GM19351 (cell line): ENCODE results near the gene NPNT.

Experiments used
- ATAC-seq: cut with Tn5 transposase; IDR thresholded peaks from one replicate; pipeline ENCODE4 v1.9.1; 2021; ENCODE audit warnings: mild to moderate bottlenecking, moderate library complexity; ENCODE audit not compliant: unreplicated experiment

NPNT gene

GRCh38 chr4:105912633-105913032, 17.4 kb downstream of the NPNT start:
- ATAC-seq, result no peak

GRCh38 chr4:105917171-105917685, 22.0 kb downstream of the NPNT start:
- ATAC-seq, result no peak

DNA sequence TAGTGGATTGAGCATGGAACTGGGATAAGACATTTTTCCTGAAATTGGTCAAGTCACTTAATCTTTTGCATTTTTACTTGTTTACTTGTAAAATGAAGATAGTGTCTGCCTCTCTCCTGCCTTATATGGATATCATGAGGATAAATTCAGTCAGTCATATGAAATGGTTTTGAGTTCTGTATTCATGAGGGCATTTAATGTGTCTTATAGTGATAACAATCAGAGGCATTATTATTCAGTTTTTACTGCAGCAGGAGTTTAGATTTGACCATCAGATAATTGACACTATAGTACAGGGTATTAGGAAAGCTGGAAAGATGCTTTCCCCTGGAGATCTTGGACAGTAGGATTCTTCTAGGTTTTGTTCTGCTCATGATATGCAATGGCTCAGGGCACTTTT, 26.0 kb downstream of the NPNT start:
- ATAC-seq, result no peak

DNA sequence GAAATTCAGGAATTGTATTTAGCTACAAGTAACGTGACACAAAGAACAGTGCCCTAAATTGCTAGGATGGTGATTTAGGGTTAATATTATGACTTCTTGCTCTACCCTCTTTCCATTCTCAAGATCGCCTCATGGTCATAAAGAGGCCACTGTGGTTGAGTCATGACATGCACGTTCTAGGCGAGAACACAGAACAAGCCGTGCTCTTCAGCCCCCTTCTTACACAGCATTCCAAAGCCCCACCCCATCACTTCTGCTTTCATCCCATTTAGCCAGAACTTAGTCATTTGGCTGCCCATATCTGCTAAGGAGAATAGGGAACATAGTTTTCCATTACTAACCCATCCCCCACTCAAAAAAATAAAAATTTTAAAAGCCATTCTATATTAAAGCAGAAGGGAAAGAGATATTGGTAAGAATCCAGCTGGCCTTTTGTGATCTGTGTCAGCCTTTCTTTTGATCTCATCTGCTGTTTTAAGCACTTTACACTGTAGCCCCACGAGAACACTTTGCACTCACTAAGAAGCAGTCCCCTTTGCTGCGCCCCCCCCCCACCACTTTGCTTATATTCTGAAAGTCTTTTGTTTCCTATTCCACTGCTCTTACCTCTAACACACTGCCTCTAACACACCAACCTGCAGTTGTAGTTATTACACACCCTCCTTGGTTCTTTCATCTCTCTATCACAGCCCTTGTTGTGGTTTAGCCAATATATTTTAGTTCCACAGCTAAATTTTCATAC, 28.4 kb downstream of the NPNT start:
- no peak for ATAC-seq

GRCh38 chr4:105924341-105924740, 29.1 kb downstream of the NPNT start:
- no peak for ATAC-seq

GRCh38 chr4:105930698-105931097, 35.4 kb downstream of the NPNT start:
- no peak for ATAC-seq

- ATAC-seq, result peak; percentile 74
Measured at GRCh38 chr4:105933083-105933482, 37.8 kb downstream of the NPNT start.

- ATAC-seq, result no peak
Measured at GRCh38 chr4:105934386-105934785, 39.1 kb downstream of the NPNT start.

- ATAC-seq, result no peak
Measured at GRCh38 chr4:105936901-105937300, 41.6 kb downstream of the NPNT start.

DNA sequence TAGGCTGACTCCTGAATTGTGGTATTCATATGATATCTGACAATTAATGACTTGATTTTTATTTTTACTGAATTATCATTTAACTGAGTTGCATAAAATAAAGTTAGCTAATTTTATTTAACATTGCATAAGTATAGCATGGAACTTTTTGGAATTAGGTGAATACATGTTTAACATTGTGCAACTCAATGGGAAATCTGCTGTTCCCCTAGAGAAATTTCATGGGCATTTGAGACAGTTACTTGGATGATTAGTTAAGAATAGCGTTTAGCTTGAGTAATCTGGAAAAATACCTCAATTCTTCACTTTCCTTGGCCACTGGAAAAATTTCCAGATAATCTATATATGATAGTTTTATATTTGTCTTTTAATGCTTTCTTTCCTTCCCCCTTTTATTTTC, 42.5 kb downstream of the NPNT start:
- ATAC-seq, result no peak

GRCh38 chr4:105943234-105943633, 48.0 kb downstream of the NPNT start:
- no peak for ATAC-seq

DNA sequence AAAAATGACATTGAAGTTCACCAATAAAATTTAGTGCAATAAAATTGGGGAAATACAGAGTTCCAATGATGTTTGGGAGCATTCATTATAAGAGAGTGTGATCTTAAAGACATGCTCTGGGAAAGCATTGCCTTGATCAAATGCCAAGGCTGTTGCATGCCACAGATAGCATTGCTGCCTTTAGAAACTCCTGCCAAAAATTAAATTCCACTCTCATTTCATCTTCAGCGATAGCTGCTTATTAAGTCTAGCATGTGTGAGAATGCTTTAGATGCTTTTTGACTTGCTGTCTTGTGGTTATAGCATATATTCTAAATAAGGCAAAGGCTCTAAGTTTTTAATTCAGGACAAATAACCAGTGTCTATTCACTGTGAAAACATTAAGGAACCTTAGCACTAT, 49.3 kb downstream of the NPNT start:
- ATAC-seq, result no peak

DNA sequence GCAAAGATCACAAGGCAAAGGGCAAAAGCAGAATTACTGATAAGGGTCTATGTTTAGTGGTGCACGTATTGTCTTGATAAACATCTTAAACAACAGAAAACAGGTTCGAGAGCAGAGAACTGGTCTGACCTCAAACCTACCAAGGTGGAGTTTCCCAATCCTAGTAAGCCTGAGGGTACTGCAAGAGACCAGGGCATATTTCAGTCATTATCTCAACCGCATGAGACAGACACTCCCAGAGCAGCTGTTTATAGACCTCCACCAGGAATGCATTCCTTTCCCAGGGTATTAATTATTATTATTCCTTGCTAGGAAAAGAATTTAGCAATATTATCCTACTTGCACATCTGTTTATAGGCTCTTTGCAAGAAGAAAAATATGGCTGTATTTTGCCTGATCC, 51.5 kb downstream of the NPNT start:
- no peak for ATAC-seq

DNA sequence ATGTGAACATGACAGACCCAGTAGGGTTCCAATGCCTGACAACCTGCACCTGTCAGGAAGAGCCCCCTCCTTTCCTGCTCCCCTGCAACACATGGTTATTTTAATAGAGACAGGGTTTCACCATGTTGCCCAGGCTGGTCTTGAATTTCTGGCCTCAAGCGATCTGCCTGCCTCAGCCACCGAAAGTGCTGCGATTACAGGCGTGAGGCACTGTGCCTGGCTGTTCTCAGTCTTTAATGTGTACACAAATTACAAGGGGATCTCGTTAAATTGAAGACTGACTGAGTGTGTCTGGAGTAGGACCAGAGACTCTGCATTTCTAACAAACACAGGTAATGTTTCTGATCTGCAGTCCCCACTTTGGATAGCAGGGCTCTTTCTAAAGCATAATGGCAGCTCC, 55.4 kb downstream of the NPNT start:
- no peak for ATAC-seq

DNA sequence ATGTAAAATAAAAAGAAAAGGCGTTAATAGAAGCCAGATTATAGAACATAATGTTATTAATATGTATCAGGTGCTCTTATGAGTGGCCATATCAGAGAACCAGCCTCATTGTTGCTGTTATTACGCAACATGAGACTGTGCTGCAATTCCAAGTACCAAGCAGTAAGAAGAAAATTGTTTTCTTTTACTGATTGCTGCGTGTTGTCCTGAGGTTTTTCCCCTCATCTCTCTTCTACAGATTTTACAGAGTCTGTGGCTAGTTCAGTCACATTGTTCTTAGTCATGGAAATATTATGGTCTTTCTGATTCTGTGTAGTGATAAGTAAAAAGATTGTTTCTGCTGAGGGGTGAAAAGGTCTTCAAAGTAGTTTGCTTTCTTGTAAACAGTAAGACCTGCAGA, 55.9 kb downstream of the NPNT start:
- ATAC-seq, result no peak

GRCh38 chr4:105952591-105952990, 57.3 kb downstream of the NPNT start:
- no peak for ATAC-seq

DNA sequence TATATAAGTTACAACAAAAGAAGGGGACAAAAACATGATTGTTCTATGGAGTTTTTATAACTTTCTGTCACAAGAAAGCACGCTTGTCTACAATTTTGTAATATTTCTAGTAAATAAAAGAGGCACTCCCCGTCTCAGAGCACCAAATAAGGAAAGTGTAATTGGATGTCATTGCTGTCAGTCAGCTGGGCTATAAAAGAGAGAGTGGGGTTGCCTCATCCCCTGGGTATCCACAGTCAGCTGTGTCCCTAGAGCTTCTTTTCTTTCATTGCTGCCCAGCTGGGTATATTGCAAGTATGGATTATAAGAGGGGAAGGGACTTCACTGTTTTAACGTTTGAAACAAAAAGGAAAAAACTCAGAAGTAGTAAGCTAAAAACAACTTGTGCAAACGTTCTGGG, 61.3 kb downstream of the NPNT start:
- ATAC-seq, result no peak

GRCh38 chr4:105957680-105958079, 62.4 kb downstream of the NPNT start:
- no peak for ATAC-seq

DNA sequence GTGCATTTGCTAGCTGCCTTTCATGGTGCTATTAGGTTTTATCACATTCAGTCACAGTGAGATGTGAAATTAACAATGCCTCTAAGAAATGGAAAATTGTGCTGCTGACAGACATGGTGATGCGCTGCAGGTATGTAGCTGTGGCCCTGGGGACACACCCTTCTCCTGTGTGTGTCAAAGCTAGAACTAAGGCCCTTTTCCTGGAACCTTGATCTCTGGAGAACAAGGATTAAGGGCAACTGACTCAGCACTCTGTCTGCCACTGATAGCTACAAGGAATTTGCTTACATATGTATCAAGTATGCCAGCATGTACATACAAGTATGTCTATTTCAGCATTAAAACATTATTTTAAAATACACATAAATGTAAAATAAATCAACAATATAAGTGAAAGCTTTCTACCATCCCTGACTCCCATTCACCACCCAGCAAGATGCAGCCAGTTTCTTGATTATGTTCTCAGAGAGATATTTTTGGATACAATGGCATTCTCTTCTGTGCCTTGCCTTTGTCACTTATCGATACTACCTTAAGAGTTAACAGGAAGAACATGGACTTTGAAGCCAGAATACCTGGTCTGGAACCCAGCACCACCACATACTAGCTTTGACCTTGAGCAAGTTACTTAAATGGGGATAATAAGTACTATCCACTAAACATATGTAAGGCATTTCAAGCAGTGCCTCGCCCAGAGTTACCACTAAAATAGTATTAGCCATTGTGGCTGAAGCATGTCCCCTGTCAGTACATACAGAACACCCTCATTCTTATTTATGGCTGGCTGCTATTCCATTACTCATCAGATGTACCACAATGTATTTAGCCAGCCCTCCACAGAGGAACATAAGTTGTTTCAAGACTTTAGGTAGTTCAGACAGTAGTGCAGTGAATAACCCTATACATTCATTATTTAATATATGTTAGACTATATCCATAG, 68.5 kb downstream of the NPNT start:
- ATAC-seq, result no peak

- no peak for ATAC-seq
Measured at GRCh38 chr4:105965183-105965800, 70.0 kb downstream of the NPNT start.

GRCh38 chr4:105966051-105966450, 70.8 kb downstream of the NPNT start:
- no peak for ATAC-seq
